HEK293 (cell line): ENCODE results near the gene KDM2B.

ENCODE experiments used
- CTCF ChIA-PET: fragments of 350-600 bp; formaldehyde crosslinking; extraction: SDS; loops from one replicate; lab custom pipeline; 2021; ENCODE audit warnings: antibody characterized with exemption; lab: Yijun Ruan, JAX
- POLR2A ChIA-PET: fragments of 300-600 bp; formaldehyde crosslinking; extraction: SDS; loops from one replicate; lab custom pipeline; 2020; ENCODE audit warnings: antibody characterized with exemption, inconsistent platforms; lab: Yijun Ruan, JAX
- H3K27ac ChIP-seq: fragments of 200-500 bp; sonication (Bioruptor generic); 2 replicates; pipeline ENCODE4 v1.5.1; 2014; ENCODE audit warnings: low read depth, low read length, control low read depth, inconsistent platforms; ENCODE audit errors: extremely low read depth
- H3K36me3 ChIP-seq, 2 experiments: fragments of 200-500 bp in 1 of 2; sonication (Bioruptor generic) in 1 of 2; 1 replicate in 1 of 2; 2 replicates in 1 of 2; pipeline ENCODE4 v1.5.1; 2014 to 2017; ENCODE audit warnings: inconsistent platforms in 2 of 2, low read length in 2 of 2; ENCODE audit not compliant: control insufficient read depth in 2 of 2, insufficient read depth in 1 of 2
- H3K4me1 ChIP-seq: fragments of 200-500 bp; sonication (Bioruptor generic); 2 replicates; pipeline ENCODE4 v1.5.1; 2014; ENCODE audit warnings: mild to moderate bottlenecking, low read length, inconsistent platforms; ENCODE audit not compliant: control insufficient read depth, insufficient read depth
- H3K4me3 ChIP-seq: 2 replicates; pipeline ENCODE4 v1.5.1; 2011; ENCODE audit warnings: low read depth, mild to moderate bottlenecking, control low read depth, low read length, moderate library complexity
- H3K9me3 ChIP-seq: fragments of 200-500 bp; sonication (Bioruptor generic); 2 replicates; pipeline ENCODE4 v1.5.1; 2014; ENCODE audit warnings: low read depth, low read length, inconsistent platforms; ENCODE audit not compliant: control insufficient read depth, insufficient read depth
- BCL11A ChIP-seq: fragments of 450-650 bp; formaldehyde crosslinking; IDR thresholded peaks from 2 replicates; pipeline ENCODE4 v1.5.1; 2016; ENCODE audit warnings: low read depth, missing biosample characterization, missing genetic modification characterization
- BCL11B ChIP-seq: fragments of 450-650 bp; formaldehyde crosslinking; IDR thresholded peaks from 2 replicates; pipeline ENCODE4 v1.5.1; 2016; ENCODE audit warnings: low read depth, missing biosample characterization, missing genetic modification characterization
- HOXA7 ChIP-seq: sonication (generic); formaldehyde crosslinking; IDR thresholded peaks from 2 replicates; pipeline ENCODE4 v1.8.1; 2022; ENCODE audit warnings: missing genetic modification reagents, borderline replicate concordance
- SCRT1 ChIP-seq: fragments of 450-650 bp; formaldehyde crosslinking; IDR thresholded peaks from 2 replicates; pipeline ENCODE4 v1.5.1; 2016; ENCODE audit warnings: missing biosample characterization, missing genetic modification characterization, borderline replicate concordance
- ZBTB17 ChIP-seq: fragments of 450-650 bp; formaldehyde crosslinking; IDR thresholded peaks from 2 replicates; pipeline ENCODE4 v1.5.1; 2016; ENCODE audit warnings: missing biosample characterization, missing genetic modification characterization
- ZBTB8A ChIP-seq: fragments of 450-650 bp; formaldehyde crosslinking; IDR thresholded peaks from 2 replicates; pipeline ENCODE4 v1.5.1; 2016; ENCODE audit warnings: missing biosample characterization, missing genetic modification characterization
- ZFP37 ChIP-seq: fragments of 450-650 bp; formaldehyde crosslinking; IDR thresholded peaks from 2 replicates; pipeline ENCODE4 v1.5.1; 2016; ENCODE audit warnings: missing biosample characterization, missing genetic modification characterization
- ZNF132 ChIP-seq: fragments of 450-650 bp; formaldehyde crosslinking; IDR thresholded peaks from 2 replicates; pipeline ENCODE4 v1.5.1; 2017; ENCODE audit warnings: missing biosample characterization, missing genetic modification characterization, borderline replicate concordance
- ZNF211 ChIP-seq: fragments of 450-650 bp; formaldehyde crosslinking; IDR thresholded peaks from 2 replicates; pipeline ENCODE4 v1.5.1; 2016; ENCODE audit warnings: low read depth, missing biosample characterization, missing genetic modification characterization
- ZNF404 ChIP-seq: fragments of 450-650 bp; formaldehyde crosslinking; IDR thresholded peaks from 2 replicates; pipeline ENCODE4 v1.5.1; 2017; ENCODE audit warnings: missing biosample characterization, missing genetic modification characterization
- ZNF48 ChIP-seq: fragments of 450-650 bp; formaldehyde crosslinking; IDR thresholded peaks from 2 replicates; pipeline ENCODE4 v1.5.1; 2016; ENCODE audit warnings: missing biosample characterization, missing genetic modification characterization
- ZNF837 ChIP-seq: fragments of 450-650 bp; formaldehyde crosslinking; IDR thresholded peaks from 2 replicates; pipeline ENCODE4 v1.5.1; 2016; ENCODE audit warnings: missing biosample characterization, missing genetic modification characterization
- ZNF843 ChIP-seq: fragments of 450-650 bp; formaldehyde crosslinking; IDR thresholded peaks from 2 replicates; pipeline ENCODE4 v1.5.1; 2016; ENCODE audit warnings: missing biosample characterization, missing genetic modification characterization
- TF ChIP-seq, protein P1 (sequence below): fragments of 450-650 bp; formaldehyde crosslinking; IDR thresholded peaks from 2 replicates; pipeline ENCODE4 v1.5.1; 2017; ENCODE audit warnings: missing biosample characterization, mild to moderate bottlenecking, missing genetic modification characterization, moderate library complexity
- TF ChIP-seq, protein P2 (sequence below): fragments of 450-650 bp; formaldehyde crosslinking; IDR thresholded peaks from 2 replicates; pipeline ENCODE4 v1.5.1; 2016; ENCODE audit warnings: missing biosample characterization, missing genetic modification characterization, low read depth
- TF ChIP-seq, protein P3 (sequence below): fragments of 450-650 bp; formaldehyde crosslinking; IDR thresholded peaks from 2 replicates; pipeline ENCODE4 v1.5.1; 2016; ENCODE audit warnings: missing biosample characterization, missing genetic modification characterization
- TF ChIP-seq, protein P4 (sequence below): fragments of 450-650 bp; formaldehyde crosslinking; IDR thresholded peaks from 2 replicates; pipeline ENCODE4 v1.5.1; 2016; ENCODE audit warnings: missing biosample characterization, missing genetic modification characterization
- TF ChIP-seq, protein P5 (sequence below): sonication (generic); formaldehyde crosslinking; IDR thresholded peaks from 2 replicates; pipeline ENCODE4 v1.8.1; 2022; ENCODE audit warnings: mild to moderate bottlenecking, moderate library complexity, missing genetic modification reagents

Gene KDM2B

DNA sequence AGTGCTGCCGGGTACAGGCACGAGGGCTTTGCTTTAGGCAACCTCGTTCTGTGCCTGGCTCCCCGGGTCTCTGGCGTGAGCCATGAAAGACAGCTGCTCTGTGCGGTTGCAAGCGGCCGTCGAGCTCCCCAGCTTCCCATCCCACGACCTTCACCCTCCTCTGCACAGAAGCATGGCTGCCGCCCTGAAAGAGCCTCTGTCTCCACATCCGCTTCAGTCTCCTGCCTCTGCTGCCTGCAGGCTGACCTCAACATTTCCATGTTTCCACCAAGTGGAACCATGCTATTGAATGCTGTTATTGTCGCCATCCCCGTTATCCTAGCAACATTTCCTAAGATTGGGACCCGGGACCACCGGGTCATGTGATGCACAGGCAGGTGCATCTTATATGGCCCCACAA is 57.1 kb downstream of the KDM2B start (continued):
- no peak for TF ChIP-seq HOXA7 (CRISPR knock-in tag)
- TF ChIP-seq, protein P1, sequence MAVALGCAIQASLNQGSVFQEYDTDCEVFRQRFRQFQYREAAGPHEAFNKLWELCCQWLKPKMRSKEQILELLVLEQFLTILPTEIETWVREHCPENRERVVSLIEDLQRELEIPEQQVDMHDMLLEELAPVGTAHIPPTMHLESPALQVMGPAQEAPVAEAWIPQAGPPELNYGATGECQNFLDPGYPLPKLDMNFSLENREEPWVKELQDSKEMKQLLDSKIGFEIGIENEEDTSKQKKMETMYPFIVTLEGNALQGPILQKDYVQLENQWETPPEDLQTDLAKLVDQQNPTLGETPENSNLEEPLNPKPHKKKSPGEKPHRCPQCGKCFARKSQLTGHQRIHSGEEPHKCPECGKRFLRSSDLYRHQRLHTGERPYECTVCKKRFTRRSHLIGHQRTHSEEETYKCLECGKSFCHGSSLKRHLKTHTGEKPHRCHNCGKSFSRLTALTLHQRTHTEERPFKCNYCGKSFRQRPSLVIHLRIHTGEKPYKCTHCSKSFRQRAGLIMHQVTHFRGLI: no peak
- TF ChIP-seq, protein P2, sequence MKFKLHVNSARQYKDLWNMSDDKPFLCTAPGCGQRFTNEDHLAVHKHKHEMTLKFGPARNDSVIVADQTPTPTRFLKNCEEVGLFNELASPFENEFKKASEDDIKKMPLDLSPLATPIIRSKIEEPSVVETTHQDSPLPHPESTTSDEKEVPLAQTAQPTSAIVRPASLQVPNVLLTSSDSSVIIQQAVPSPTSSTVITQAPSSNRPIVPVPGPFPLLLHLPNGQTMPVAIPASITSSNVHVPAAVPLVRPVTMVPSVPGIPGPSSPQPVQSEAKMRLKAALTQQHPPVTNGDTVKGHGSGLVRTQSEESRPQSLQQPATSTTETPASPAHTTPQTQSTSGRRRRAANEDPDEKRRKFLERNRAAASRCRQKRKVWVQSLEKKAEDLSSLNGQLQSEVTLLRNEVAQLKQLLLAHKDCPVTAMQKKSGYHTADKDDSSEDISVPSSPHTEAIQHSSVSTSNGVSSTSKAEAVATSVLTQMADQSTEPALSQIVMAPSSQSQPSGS: no peak
- no peak for TF ChIP-seq SCRT1 (tag by site-specific recombination)
- TF ChIP-seq, protein P3, sequence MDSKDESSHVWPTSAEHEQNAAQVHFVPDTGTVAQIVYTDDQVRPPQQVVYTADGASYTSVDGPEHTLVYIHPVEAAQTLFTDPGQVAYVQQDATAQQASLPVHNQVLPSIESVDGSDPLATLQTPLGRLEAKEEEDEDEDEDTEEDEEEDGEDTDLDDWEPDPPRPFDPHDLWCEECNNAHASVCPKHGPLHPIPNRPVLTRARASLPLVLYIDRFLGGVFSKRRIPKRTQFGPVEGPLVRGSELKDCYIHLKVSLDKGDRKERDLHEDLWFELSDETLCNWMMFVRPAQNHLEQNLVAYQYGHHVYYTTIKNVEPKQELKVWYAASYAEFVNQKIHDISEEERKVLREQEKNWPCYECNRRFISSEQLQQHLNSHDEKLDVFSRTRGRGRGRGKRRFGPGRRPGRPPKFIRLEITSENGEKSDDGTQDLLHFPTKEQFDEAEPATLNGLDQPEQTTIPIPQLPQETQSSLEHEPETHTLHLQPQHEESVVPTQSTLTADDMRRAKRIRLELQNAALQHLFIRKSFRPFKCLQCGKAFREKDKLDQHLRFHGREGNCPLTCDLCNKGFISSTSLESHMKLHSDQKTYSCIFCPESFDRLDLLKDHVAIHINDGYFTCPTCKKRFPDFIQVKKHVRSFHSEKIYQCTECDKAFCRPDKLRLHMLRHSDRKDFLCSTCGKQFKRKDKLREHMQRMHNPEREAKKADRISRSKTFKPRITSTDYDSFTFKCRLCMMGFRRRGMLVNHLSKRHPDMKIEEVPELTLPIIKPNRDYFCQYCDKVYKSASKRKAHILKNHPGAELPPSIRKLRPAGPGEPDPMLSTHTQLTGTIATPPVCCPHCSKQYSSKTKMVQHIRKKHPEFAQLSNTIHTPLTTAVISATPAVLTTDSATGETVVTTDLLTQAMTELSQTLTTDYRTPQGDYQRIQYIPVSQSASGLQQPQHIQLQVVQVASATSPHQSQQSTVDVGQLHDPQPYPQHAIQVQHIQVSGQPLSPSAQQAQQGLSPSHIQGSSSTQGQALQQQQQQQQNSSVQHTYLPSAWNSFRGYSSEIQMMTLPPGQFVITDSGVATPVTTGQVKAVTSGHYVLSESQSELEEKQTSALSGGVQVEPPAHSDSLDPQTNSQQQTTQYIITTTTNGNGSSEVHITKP (tag by site-specific recombination): no peak
- TF ChIP-seq ZBTB17 (tag by site-specific recombination): no peak
- no peak for TF ChIP-seq ZBTB8A
- TF ChIP-seq, protein P4, sequence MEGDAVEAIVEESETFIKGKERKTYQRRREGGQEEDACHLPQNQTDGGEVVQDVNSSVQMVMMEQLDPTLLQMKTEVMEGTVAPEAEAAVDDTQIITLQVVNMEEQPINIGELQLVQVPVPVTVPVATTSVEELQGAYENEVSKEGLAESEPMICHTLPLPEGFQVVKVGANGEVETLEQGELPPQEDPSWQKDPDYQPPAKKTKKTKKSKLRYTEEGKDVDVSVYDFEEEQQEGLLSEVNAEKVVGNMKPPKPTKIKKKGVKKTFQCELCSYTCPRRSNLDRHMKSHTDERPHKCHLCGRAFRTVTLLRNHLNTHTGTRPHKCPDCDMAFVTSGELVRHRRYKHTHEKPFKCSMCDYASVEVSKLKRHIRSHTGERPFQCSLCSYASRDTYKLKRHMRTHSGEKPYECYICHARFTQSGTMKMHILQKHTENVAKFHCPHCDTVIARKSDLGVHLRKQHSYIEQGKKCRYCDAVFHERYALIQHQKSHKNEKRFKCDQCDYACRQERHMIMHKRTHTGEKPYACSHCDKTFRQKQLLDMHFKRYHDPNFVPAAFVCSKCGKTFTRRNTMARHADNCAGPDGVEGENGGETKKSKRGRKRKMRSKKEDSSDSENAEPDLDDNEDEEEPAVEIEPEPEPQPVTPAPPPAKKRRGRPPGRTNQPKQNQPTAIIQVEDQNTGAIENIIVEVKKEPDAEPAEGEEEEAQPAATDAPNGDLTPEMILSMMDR: no peak

DNA sequence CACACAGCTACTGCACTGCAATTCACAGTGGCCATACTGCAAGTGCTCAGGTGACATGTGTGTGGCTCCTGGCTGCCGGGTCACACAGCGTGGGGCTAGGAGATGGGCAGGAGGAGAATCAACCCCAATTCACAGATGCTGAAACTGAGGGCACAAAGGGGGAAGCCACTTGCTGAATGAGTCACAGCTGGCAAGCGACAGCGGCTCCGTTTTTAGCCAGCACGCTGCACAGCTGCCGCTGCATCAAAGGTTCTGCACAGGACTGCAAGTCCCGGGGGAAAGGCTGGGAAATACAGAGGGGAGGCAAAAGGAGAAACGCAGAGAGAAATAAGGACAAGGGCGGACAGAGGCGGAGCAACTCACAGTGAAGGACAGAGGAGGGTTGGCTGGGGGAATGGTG is 57.9 kb downstream of the KDM2B start:
- ChIA-PET POLR2A (no interaction called here), CTCF (no interaction called here)
- Histone ChIP-seq H3K27ac (no peak overlapping the region), H3K9me3 (no peaks in the 10 kb centered on the region), H3K4me1 (no peaks in the 10 kb centered on the region), H3K4me3 (no peak overlapping the region), H3K36me3 (peaks cover 0 to 29% of the 10 kb centered on the region in 2 experiments; a peak in 2 of 3 replicates)
- no peak for TF ChIP-seq ZNF132 (tag by site-specific recombination)
- no peak for TF ChIP-seq ZNF211 (tag by site-specific recombination)
- TF ChIP-seq, protein P5, sequence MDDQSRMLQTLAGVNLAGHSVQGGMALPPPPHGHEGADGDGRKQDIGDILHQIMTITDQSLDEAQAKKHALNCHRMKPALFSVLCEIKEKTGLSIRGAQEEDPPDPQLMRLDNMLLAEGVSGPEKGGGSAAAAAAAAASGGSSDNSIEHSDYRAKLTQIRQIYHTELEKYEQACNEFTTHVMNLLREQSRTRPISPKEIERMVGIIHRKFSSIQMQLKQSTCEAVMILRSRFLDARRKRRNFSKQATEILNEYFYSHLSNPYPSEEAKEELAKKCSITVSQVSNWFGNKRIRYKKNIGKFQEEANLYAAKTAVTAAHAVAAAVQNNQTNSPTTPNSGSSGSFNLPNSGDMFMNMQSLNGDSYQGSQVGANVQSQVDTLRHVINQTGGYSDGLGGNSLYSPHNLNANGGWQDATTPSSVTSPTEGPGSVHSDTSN (CRISPR knock-in tag): no peak
- TF ChIP-seq ZFP37: no peak
- TF ChIP-seq ZNF843 (tag by site-specific recombination): no peak
- TF ChIP-seq BCL11A: no peak
- TF ChIP-seq ZNF404 (tag by site-specific recombination): no peak
- no peak for TF ChIP-seq ZNF48 (tag by site-specific recombination)
- TF ChIP-seq, protein P4: no peak
- TF ChIP-seq BCL11B (tag by site-specific recombination): no peak
- no peak for TF ChIP-seq ZNF837 (tag by site-specific recombination)
